NB4 (cell line): Measurements from ENCODE around the gene KIF17.

Experiments used
- MYC ChIP-seq: IDR thresholded peaks from 2 replicates; pipeline ENCODE4 v1.6.1; 2011; ENCODE audit warnings: low read depth, low read length
- POLR2A ChIP-seq: IDR thresholded peaks from 2 replicates; pipeline ENCODE4 v1.6.1; 2011; ENCODE audit warnings: mild to moderate bottlenecking; ENCODE audit not compliant: insufficient read length; ENCODE audit errors: extremely low read depth
- TF ChIP-seq, protein P1 (sequence below): IDR thresholded peaks from one replicate; pipeline ENCODE4 v1.5.1; 2012; ENCODE audit warnings: low read depth, low read length

DNA sequence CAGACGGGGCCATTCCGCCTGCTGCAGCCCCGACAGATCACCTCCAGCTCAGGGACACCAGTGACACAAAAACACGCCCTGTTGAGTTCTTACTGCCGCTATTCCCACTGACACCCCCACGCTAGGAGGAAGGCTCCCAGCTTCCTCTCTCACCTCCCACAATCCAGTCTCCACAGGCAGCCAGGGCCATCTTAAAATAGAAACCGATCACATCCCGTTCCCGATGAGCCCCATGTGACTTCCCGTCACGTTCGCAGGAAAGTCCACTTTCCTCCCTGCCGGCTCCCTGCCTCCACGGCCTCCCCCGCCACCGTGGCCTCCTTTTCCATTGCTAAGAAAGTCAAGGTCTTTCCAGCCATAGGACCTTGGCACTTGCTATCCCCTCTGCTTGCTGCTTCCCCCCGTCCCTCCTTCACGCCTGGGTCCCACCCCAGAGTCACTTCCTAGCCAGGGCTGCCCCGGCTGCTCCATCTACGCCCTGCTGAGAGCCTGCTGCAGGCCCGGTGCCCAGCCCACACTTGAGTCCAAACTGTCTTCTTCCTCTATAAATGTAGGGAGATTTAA, 32.6 kb downstream of the KIF17 start:
- TF ChIP-seq, protein P1, sequence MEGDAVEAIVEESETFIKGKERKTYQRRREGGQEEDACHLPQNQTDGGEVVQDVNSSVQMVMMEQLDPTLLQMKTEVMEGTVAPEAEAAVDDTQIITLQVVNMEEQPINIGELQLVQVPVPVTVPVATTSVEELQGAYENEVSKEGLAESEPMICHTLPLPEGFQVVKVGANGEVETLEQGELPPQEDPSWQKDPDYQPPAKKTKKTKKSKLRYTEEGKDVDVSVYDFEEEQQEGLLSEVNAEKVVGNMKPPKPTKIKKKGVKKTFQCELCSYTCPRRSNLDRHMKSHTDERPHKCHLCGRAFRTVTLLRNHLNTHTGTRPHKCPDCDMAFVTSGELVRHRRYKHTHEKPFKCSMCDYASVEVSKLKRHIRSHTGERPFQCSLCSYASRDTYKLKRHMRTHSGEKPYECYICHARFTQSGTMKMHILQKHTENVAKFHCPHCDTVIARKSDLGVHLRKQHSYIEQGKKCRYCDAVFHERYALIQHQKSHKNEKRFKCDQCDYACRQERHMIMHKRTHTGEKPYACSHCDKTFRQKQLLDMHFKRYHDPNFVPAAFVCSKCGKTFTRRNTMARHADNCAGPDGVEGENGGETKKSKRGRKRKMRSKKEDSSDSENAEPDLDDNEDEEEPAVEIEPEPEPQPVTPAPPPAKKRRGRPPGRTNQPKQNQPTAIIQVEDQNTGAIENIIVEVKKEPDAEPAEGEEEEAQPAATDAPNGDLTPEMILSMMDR, result no peak
- TF ChIP-seq MYC, result no peak
- no peak for TF ChIP-seq POLR2A
